GM23338 (cell line): ENCODE data around the gene GHRHR. TPM values are rescaled to one million over a fixed set of nuclear protein-coding genes. Genes with fewer than 3 reads are reported as not detected.

Experiments used
- ATAC-seq: fragments of 200-7000 bp; cut with Tn5 transposase; 3 replicates; pipeline ENCODE4 v1.9.1; 2020
- DNase-seq: peaks from one replicate; pipeline ENCODE4 v3.0.0-alpha.2; 2015; ENCODE audit warnings: low spot score
- H2AFZ ChIP-seq: fragments of 200-600 bp; sonication (generic); 2 replicates; pipeline ENCODE4 v1.8.0; 2016; ENCODE audit warnings: antibody characterized with exemption, mild to moderate bottlenecking, moderate library complexity
- H3F3A ChIP-seq: fragments of 200-600 bp; sonication (generic); replicated peaks from 2 replicates; pipeline ENCODE4 v1.8.0; 2017; ENCODE audit warnings: antibody characterized with exemption, mixed run types, low read depth
- H3K27ac ChIP-seq: fragments of 200-600 bp; sonication (generic); 2 replicates; pipeline ENCODE4 v1.6.1; 2016; ENCODE audit warnings: low read depth
- H3K27me3 ChIP-seq: fragments of 200-600 bp; sonication (generic); 2 replicates; pipeline ENCODE4 v1.8.0; 2016; ENCODE audit warnings: mild to moderate bottlenecking, mixed run types, moderate library complexity; ENCODE audit not compliant: insufficient read depth
- H3K36me3 ChIP-seq: fragments of 200-600 bp; sonication (generic); 2 replicates; pipeline ENCODE4 v1.8.0; 2016; ENCODE audit warnings: mild to moderate bottlenecking; ENCODE audit not compliant: insufficient read depth
- H3K4me1 ChIP-seq: fragments of 200-600 bp; sonication (generic); 2 replicates; pipeline ENCODE4 v1.8.0; 2016; ENCODE audit warnings: mild to moderate bottlenecking, moderate library complexity; ENCODE audit not compliant: insufficient read depth
- H3K4me2 ChIP-seq: fragments of 200-600 bp; sonication (generic); 2 replicates; pipeline ENCODE4 v1.7.1; 2017; ENCODE audit warnings: mixed run types
- H3K4me3 ChIP-seq: fragments of 200-600 bp; sonication (generic); 2 replicates; pipeline ENCODE4 v1.6.1; 2016; ENCODE audit warnings: mixed run types
- H3K79me2 ChIP-seq: fragments of 200-600 bp; sonication (generic); replicated peaks from 2 replicates; pipeline ENCODE4 v1.8.0; 2017; ENCODE audit warnings: mild to moderate bottlenecking; ENCODE audit not compliant: insufficient read depth
- H3K9me2 ChIP-seq: fragments of 200-600 bp; sonication (generic); 2 replicates; pipeline ENCODE4 v1.8.0; 2017; ENCODE audit not compliant: insufficient read depth
- H4K20me1 ChIP-seq: fragments of 200-600 bp; sonication (generic); replicated peaks from 2 replicates; pipeline ENCODE4 v1.8.0; 2017; ENCODE audit warnings: mild to moderate bottlenecking; ENCODE audit not compliant: insufficient read depth
- H3K27ac Mint-ChIP-seq: 2 replicates; pipeline ENCODE4 v1.8.0; 2020; ENCODE audit warnings: inconsistent platforms, mild to moderate bottlenecking, moderate library complexity, mixed read lengths
- H3K27me3 Mint-ChIP-seq: 3 replicates; pipeline ENCODE4 v1.8.0; 2022; ENCODE audit warnings: low read depth, mild to moderate bottlenecking, moderate library complexity, mixed read lengths, inconsistent platforms; ENCODE audit not compliant: insufficient read depth, poor library complexity
- H3K36me3 Mint-ChIP-seq: 3 replicates; pipeline ENCODE4 v1.8.0; 2021; ENCODE audit warnings: low read depth, mild to moderate bottlenecking, inconsistent platforms, moderate library complexity, mixed read lengths
- H3K4me1 Mint-ChIP-seq: 3 replicates; pipeline ENCODE4 v1.8.0; 2020; ENCODE audit warnings: mild to moderate bottlenecking, inconsistent platforms, mixed read lengths
- H3K4me3 Mint-ChIP-seq: 3 replicates; pipeline ENCODE4 v1.8.0; 2021; ENCODE audit warnings: moderate library complexity, mild to moderate bottlenecking, inconsistent platforms, mixed read lengths
- H3K9me3 Mint-ChIP-seq: 3 replicates; pipeline ENCODE4 v1.8.0; 2020; ENCODE audit warnings: moderate library complexity, mild to moderate bottlenecking, inconsistent platforms, mixed read lengths
- CREB1 ChIP-seq: fragments of 250-450 bp; sonication (Bioruptor Pico); IDR thresholded peaks from 2 replicates; pipeline ENCODE4 v1.5.0; 2020; ENCODE audit warnings: low read depth, mild to moderate bottlenecking, moderate library complexity
- CTCF ChIP-seq, 2 experiments: fragments of 200-600 bp in 1 of 2; sonication (generic) in 1 of 2; conservative IDR thresholded peaks; 2 replicates each; pipeline versions ENCODE4 v1.5.1 to v1.6.1; 2016 to 2017; ENCODE audit warnings: antibody characterized with exemption in 2 of 2, low read depth in 2 of 2, mild to moderate bottlenecking in 2 of 2, moderate library complexity in 1 of 2
- EZH2 ChIP-seq: fragments of 200-600 bp; sonication (generic); IDR thresholded peaks from one replicate; pipeline ENCODE4 v1.8.0; 2017; ENCODE audit warnings: antibody characterized with exemption, mild to moderate bottlenecking, low read depth; ENCODE audit not compliant: unreplicated experiment
- EZH2phosphoT487 ChIP-seq: fragments of 200-600 bp; sonication (generic); IDR thresholded peaks from one replicate; pipeline ENCODE4 v1.8.1; 2018; ENCODE audit warnings: antibody characterized with exemption; ENCODE audit not compliant: unreplicated experiment
- JUNB ChIP-seq: IDR thresholded peaks from one replicate; pipeline ENCODE4 v1.6.1; 2016; ENCODE audit warnings: antibody characterized with exemption; ENCODE audit not compliant: unreplicated experiment
- NANOG ChIP-seq: IDR thresholded peaks from 2 replicates; pipeline ENCODE4 v1.6.1; 2016; ENCODE audit warnings: antibody characterized with exemption, borderline replicate concordance
- REST ChIP-seq: IDR thresholded peaks from one replicate; pipeline ENCODE4 v1.6.1; 2018; ENCODE audit warnings: antibody characterized with exemption; ENCODE audit not compliant: unreplicated experiment
- ZNF331 ChIP-seq: fragments of 250-450 bp; sonication (Bioruptor Pico); IDR thresholded peaks from 2 replicates; pipeline ENCODE4 v1.5.0; 2020; ENCODE audit warnings: low read depth, mild to moderate bottlenecking, moderate library complexity
- polyA plus RNA-seq: library from polyadenylated mRNA; unstranded; fragments of >200 nt; fragmentation: Nextera tagmentation; extraction: Ambion mirVana; gene quantifications from 2 replicates; pipeline ENCODE4 v1.2.1, GENCODE V29; 2016
- total RNA-seq: library from RNA; depleted of rRNA; stranded (reverse); fragments of >200 nt; shearing (Covaris generic); gene quantifications from 2 replicates; pipeline ENCODE4 v1.2.3, GENCODE V29; 2014
- TF ChIP-seq, protein P1 (sequence below): fragments of 250-450 bp; sonication (Bioruptor Pico); IDR thresholded peaks from 2 replicates; pipeline ENCODE4 v1.5.0; 2020; ENCODE audit warnings: mild to moderate bottlenecking, moderate library complexity
- TF ChIP-seq, protein P2 (sequence below): IDR thresholded peaks from 2 replicates; pipeline ENCODE4 v1.6.1; 2016; ENCODE audit warnings: antibody characterized with exemption

The GHRHR gene
- total and polyA plus RNA-seq, 2 experiments from 2014 or later: 2.2 TPM; not detected in 1

DNA sequence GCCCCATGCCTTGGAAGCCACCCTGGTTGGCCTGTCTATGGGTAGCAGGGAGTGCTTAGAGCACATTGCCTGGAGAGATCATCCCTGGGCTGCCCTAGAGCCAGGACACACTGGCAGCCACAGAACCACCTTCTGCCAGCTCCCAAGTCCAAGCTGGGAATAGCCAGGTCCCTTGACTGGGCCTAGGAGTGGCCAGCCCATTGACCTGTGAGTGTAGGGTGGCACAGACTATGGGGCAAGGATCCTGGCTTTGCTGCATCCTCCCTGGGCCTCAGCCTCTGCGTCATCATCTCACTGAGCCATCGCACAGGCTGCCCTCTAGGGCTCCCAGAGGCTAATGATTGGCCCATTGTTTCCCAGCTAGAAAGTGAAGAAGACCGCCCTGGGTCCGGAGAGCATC lies 45.1 kb upstream of the GHRHR start:
- H3K27ac ChIP-seq: no peak overlapping the region
- TF ChIP-seq CREB1 (CRISPR knock-in tag) (no peak), NANOG (no peak), ZNF331 (no peak), CTCF (conservative IDR thresholded peaks at IDR 0.05; ENCODE audit: low read depth in 2 of 2) (no peak), JUNB (no peak), EZH2 (no peak), EZH2phosphoT487 (no peak), REST (no peak)
- TF ChIP-seq, protein P1, sequence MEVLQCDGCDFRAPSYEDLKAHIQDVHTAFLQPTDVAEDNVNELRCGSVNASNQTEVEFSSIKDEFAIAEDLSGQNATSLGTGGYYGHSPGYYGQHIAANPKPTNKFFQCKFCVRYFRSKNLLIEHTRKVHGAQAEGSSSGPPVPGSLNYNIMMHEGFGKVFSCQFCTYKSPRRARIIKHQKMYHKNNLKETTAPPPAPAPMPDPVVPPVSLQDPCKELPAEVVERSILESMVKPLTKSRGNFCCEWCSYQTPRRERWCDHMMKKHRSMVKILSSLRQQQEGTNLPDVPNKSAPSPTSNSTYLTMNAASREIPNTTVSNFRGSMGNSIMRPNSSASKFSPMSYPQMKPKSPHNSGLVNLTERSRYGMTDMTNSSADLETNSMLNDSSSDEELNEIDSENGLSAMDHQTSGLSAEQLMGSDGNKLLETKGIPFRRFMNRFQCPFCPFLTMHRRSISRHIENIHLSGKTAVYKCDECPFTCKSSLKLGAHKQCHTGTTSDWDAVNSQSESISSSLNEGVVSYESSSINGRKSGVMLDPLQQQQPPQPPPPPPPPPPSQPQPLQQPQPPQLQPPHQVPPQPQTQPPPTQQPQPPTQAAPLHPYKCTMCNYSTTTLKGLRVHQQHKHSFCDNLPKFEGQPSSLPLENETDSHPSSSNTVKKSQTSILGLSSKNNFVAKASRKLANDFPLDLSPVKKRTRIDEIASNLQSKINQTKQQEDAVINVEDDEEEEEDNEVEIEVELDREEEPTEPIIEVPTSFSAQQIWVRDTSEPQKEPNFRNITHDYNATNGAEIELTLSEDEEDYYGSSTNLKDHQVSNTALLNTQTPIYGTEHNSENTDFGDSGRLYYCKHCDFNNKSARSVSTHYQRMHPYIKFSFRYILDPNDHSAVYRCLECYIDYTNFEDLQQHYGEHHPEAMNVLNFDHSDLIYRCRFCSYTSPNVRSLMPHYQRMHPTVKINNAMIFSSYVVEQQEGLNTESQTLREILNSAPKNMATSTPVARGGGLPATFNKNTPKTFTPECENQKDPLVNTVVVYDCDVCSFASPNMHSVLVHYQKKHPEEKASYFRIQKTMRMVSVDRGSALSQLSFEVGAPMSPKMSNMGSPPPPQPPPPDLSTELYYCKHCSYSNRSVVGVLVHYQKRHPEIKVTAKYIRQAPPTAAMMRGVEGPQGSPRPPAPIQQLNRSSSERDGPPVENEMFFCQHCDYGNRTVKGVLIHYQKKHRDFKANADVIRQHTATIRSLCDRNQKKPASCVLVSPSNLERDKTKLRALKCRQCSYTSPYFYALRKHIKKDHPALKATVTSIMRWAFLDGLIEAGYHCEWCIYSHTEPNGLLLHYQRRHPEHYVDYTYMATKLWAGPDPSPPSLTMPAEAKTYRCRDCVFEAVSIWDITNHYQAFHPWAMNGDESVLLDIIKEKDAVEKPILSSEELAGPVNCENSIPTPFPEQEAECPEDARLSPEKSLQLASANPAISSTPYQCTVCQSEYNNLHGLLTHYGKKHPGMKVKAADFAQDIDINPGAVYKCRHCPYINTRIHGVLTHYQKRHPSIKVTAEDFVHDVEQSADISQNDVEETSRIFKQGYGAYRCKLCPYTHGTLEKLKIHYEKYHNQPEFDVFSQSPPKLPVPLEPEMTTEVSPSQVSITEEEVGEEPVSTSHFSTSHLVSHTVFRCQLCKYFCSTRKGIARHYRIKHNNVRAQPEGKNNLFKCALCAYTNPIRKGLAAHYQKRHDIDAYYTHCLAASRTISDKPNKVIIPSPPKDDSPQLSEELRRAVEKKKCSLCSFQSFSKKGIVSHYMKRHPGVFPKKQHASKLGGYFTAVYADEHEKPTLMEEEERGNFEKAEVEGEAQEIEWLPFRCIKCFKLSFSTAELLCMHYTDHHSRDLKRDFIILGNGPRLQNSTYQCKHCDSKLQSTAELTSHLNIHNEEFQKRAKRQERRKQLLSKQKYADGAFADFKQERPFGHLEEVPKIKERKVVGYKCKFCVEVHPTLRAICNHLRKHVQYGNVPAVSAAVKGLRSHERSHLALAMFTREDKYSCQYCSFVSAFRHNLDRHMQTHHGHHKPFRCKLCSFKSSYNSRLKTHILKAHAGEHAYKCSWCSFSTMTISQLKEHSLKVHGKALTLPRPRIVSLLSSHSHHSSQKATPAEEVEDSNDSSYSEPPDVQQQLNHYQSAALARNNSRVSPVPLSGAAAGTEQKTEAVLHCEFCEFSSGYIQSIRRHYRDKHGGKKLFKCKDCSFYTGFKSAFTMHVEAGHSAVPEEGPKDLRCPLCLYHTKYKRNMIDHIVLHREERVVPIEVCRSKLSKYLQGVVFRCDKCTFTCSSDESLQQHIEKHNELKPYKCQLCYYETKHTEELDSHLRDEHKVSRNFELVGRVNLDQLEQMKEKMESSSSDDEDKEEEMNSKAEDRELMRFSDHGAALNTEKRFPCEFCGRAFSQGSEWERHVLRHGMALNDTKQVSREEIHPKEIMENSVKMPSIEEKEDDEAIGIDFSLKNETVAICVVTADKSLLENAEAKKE (CRISPR knock-in tag): no peak
- TF ChIP-seq, protein P2, sequence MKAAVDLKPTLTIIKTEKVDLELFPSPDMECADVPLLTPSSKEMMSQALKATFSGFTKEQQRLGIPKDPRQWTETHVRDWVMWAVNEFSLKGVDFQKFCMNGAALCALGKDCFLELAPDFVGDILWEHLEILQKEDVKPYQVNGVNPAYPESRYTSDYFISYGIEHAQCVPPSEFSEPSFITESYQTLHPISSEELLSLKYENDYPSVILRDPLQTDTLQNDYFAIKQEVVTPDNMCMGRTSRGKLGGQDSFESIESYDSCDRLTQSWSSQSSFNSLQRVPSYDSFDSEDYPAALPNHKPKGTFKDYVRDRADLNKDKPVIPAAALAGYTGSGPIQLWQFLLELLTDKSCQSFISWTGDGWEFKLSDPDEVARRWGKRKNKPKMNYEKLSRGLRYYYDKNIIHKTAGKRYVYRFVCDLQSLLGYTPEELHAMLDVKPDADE: no peak
- H3K27me3 ChIP-seq: no peaks in the 10 kb centered on the region
- no peaks in the 10 kb centered on the region for H3K36me3 ChIP-seq
- no peak overlapping the region for H3K4me3 Mint-ChIP-seq
- no peaks in the 10 kb centered on the region for H3F3A ChIP-seq
- H3K79me2 ChIP-seq: no peaks in the 10 kb centered on the region
- no peaks in the 10 kb centered on the region for H3K9me3 Mint-ChIP-seq
- ATAC-seq (peak; percentile 22), DNase-seq (no peak)
- no peaks in the 10 kb centered on the region for H3K4me1 ChIP-seq
- H3K27ac Mint-ChIP-seq: no peak overlapping the region
- H3K4me3 ChIP-seq: no peak overlapping the region
- H3K9me2 ChIP-seq: no peaks in the 10 kb centered on the region
- H3K27me3 Mint-ChIP-seq: peaks cover 12% of the 10 kb centered on the region
- H3K36me3 Mint-ChIP-seq: no peaks in the 10 kb centered on the region
- H3K4me2 ChIP-seq: no peak overlapping the region
- no peaks in the 10 kb centered on the region for H4K20me1 ChIP-seq
- H3K4me1 Mint-ChIP-seq: peaks cover 20% of the 10 kb centered on the region
- H2AFZ ChIP-seq: no peak overlapping the region
